ENCODE data around the gene CTNND2. TPM values are rescaled to one million over a fixed set of nuclear protein-coding genes. Genes with fewer than 3 reads are reported as not detected.
A peak's percentile ranks its signal among the peaks of the same experiment; 100 is the strongest.

CTNND2 gene
- total RNA-seq, 1 donor from 2014 or later, result 0.29 TPM

- DNase-seq (ENCODE audit: low read depth), result peak; percentile 32
- Histone ChIP-seq H3K27me3 (ENCODE audit: control insufficient read depth, insufficient read depth, low read length) (no peaks in the 10 kb centered on the region), H3K4me3 (ENCODE audit: low read depth, low read length) (no peak overlapping the region), H3K36me3 (ENCODE audit: control insufficient read depth, insufficient read depth, low read length) (no peaks in the 10 kb centered on the region)
- TF ChIP-seq CTCF (IDR thresholded peaks at IDR 0.05; ENCODE audit: insufficient read depth, low read length, poor library complexity, severe bottlenecking), result no peak
Measured at GRCh38 chr5:11468334-11469039, 435.8 kb downstream of the CTNND2 start.

- no peak for DNase-seq (ENCODE audit: low read depth)
- TF ChIP-seq CTCF (IDR thresholded peaks at IDR 0.05; ENCODE audit: insufficient read depth, low read length, poor library complexity, severe bottlenecking), result no peak
Measured at GRCh38 chr5:11467588-11467987, 436.7 kb downstream of the CTNND2 start.

GRCh38 chr5:11459716-11460115 is 444.5 kb downstream of the CTNND2 start:
- Histone ChIP-seq H3K27me3 (ENCODE audit: control insufficient read depth, insufficient read depth, low read length) (no peaks in the 10 kb centered on the region), H3K36me3 (ENCODE audit: control insufficient read depth, insufficient read depth, low read length) (no peaks in the 10 kb centered on the region), H3K4me3 (ENCODE audit: low read depth, low read length) (no peak overlapping the region)
- TF ChIP-seq CTCF (IDR thresholded peaks at IDR 0.05; ENCODE audit: insufficient read depth, low read length, poor library complexity, severe bottlenecking), result no peak
- DNase-seq (ENCODE audit: low read depth), result no peak

More at GRCh38 chr5:11467588-11467987, 436.7 kb downstream of the CTNND2 start:
- Histone ChIP-seq H3K4me3 (ENCODE audit: low read depth, low read length) (no peak overlapping the region), H3K27me3 (ENCODE audit: control insufficient read depth, insufficient read depth, low read length) (no peaks in the 10 kb centered on the region), H3K36me3 (ENCODE audit: control insufficient read depth, insufficient read depth, low read length) (no peaks in the 10 kb centered on the region)

GRCh38 chr5:11455505-11455904 is 448.7 kb downstream of the CTNND2 start:
- Histone ChIP-seq H3K4me3 (ENCODE audit: low read depth, low read length) (no peak overlapping the region), H3K36me3 (ENCODE audit: control insufficient read depth, insufficient read depth, low read length) (no peaks in the 10 kb centered on the region), H3K27me3 (ENCODE audit: control insufficient read depth, insufficient read depth, low read length) (no peaks in the 10 kb centered on the region)
- DNase-seq (ENCODE audit: low read depth), result no peak
- no peak for TF ChIP-seq CTCF (IDR thresholded peaks at IDR 0.05; ENCODE audit: insufficient read depth, low read length, poor library complexity, severe bottlenecking)

GRCh38 chr5:11452852-11453251 is 451.4 kb downstream of the CTNND2 start:
- Histone ChIP-seq H3K27me3 (ENCODE audit: control insufficient read depth, insufficient read depth, low read length) (no peaks in the 10 kb centered on the region), H3K36me3 (ENCODE audit: control insufficient read depth, insufficient read depth, low read length) (no peaks in the 10 kb centered on the region), H3K4me3 (ENCODE audit: low read depth, low read length) (no peak overlapping the region)
- no peak for TF ChIP-seq CTCF (IDR thresholded peaks at IDR 0.05; ENCODE audit: insufficient read depth, low read length, poor library complexity, severe bottlenecking)
- no peak for DNase-seq (ENCODE audit: low read depth)

- Histone ChIP-seq H3K4me3 (ENCODE audit: low read depth, low read length) (no peak overlapping the region), H3K36me3 (ENCODE audit: control insufficient read depth, insufficient read depth, low read length) (no peaks in the 10 kb centered on the region), H3K27me3 (ENCODE audit: control insufficient read depth, insufficient read depth, low read length) (no peaks in the 10 kb centered on the region)
- no peak for DNase-seq (ENCODE audit: low read depth)
- TF ChIP-seq CTCF (IDR thresholded peaks at IDR 0.05; ENCODE audit: insufficient read depth, low read length, poor library complexity, severe bottlenecking), result no peak
Measured at GRCh38 chr5:11449966-11450365, 454.3 kb downstream of the CTNND2 start.
